ENCODE results near the gene SQOR. TPM values are rescaled to one million over a fixed set of nuclear protein-coding genes. Genes with fewer than 3 reads are reported as not detected.
A peak's percentile ranks its signal among the peaks of the same experiment; 100 is the strongest.

The SQOR gene
- polyA plus RNA-seq (2011; rRNA removed) (71.7 and 80.2 TPM in 2 replicates), polyA plus RNA-seq (2017; fragmentation: RNase III; extraction: RNeasy Plus Mini Kit Qiagen cat#74134 plus additional on column Dnase treatment) (33.8 to 38.8 TPM (median 36.0 TPM) in 3 replicates), polyA minus RNA-seq (2011; rRNA and poly(A)+ RNA removed) (62.9 and 67.3 TPM in 2 replicates)
- 34.7 and 35.8 TPM in 2 replicates for polyA plus RNA-seq (2012; cell fraction: cytosol; rRNA removed)
- polyA plus RNA-seq (2012; cell fraction: nucleus; rRNA removed), result 30.2 and 39.4 TPM in 2 replicates

GRCh38 chr15:45634432-45635190, at the start of gene SQOR:
Gene SQOR (plus strand): TSS chr15:45635029. CDS start chr15:45658924, 23,895 bp downstream.
- Histone ChIP-seq H3K4me2 (peak within 1 kb of the TSS; percentile 86), H3K9me3 (no peaks in the 10 kb centered on the region), H3K27ac (peak within 1 kb of the TSS; percentile 89 to 92), H3K4me1 (peaks cover 48% of the 10 kb centered on the region), H3K4me3 (peak within 1 kb of the TSS; percentile 73)
- DNase-seq (ENCODE audit: low read depth in 1 of 2, low spot score in 1 of 2) (peak; percentile 61 to 86), ATAC-seq (peak; percentile 88 to 90), FAIRE-seq (no peak)
- whole genome bisulfite sequencing (ENCODE audit: missing lambda C conversion rate), result 0% methylated on average over 14 of the region's 53 CpGs
- no peak for TF ChIP-seq TP53 (CRISPR knock-in tag; IDR thresholded peaks at IDR 0.05)
- no peak for TF ChIP-seq CBX2 (IDR thresholded peaks at IDR 0.05; ENCODE audit: borderline replicate concordance, low read depth)
- peak; percentile 19; the same call in 1 of the 2 replicates for TF ChIP-seq MYC (IDR thresholded peaks at IDR 0.05; ENCODE audit: borderline replicate concordance, low read length)
- TF ChIP-seq CTCF (IDR thresholded peaks at IDR 0.05), result no peak
- peak; percentile 31 for TF ChIP-seq PHF8 (IDR thresholded peaks at IDR 0.05; ENCODE audit: borderline replicate concordance, low read depth)
- no peak for TF ChIP-seq CHD4 (IDR thresholded peaks at IDR 0.05; ENCODE audit: borderline replicate concordance)
- peak; percentile 45; the same call in 1 of the 2 replicates for TF ChIP-seq MAX (IDR thresholded peaks at IDR 0.05)
- peak; percentile 49 for TF ChIP-seq POLR2A (IDR thresholded peaks at IDR 0.05; ENCODE audit: low read length)
- no peak for TF ChIP-seq REST (IDR thresholded peaks at IDR 0.05)
- TF ChIP-seq CHD2 (IDR thresholded peaks at IDR 0.05; ENCODE audit: low read length, partially characterized antibody), result no peak
- TF ChIP-seq ZC3H11A (IDR thresholded peaks at IDR 0.05), result no peak
- no peak for TF ChIP-seq HMGXB4 (CRISPR knock-in tag; IDR thresholded peaks at IDR 0.05; ENCODE audit: borderline replicate concordance)
- TF ChIP-seq MAZ (IDR thresholded peaks at IDR 0.05; ENCODE audit: borderline replicate concordance, low read depth, low read length), result no peak
- no peak for TF ChIP-seq HEYL (CRISPR knock-in tag; IDR thresholded peaks at IDR 0.05)
- peak; percentile 71; the same call in 1 of the 3 replicates for TF ChIP-seq BCL3 (IDR thresholded peaks at IDR 0.05)
- no peak for TF ChIP-seq FOSL2 (IDR thresholded peaks at IDR 0.05)
- 0 out of 2 replicates have a peak, but pooled peaks have one; percentile 5 for TF ChIP-seq FOSL2 (CRISPR knock-in tag; IDR thresholded peaks at IDR 0.05)
- TF ChIP-seq RCOR1 (IDR thresholded peaks at IDR 0.05; ENCODE audit: low read depth, low read length), result no peak
- peak; percentile 46 for TF ChIP-seq MAFK (IDR thresholded peaks at IDR 0.05; ENCODE audit: partially characterized antibody)
- TF ChIP-seq ZNF302 (CRISPR knock-in tag; IDR thresholded peaks at IDR 0.05), result no peak
- TF ChIP-seq USF2 (IDR thresholded peaks at IDR 0.05), result peak; percentile 52
- TF ChIP-seq PBX3 (IDR thresholded peaks at IDR 0.05), result no peak
- TF ChIP-seq CEBPB (IDR thresholded peaks at IDR 0.05), result peak in 1 of 2 experiments; percentile 60; a peak in 2 of 4 replicates
- no peak for TF ChIP-seq CBX8 (IDR thresholded peaks at IDR 0.05)
- no peak for TF ChIP-seq NR3C1 (IDR thresholded peaks at IDR 0.05)
- no peak for TF ChIP-seq NPAS2 (CRISPR knock-in tag; IDR thresholded peaks at IDR 0.05; ENCODE audit: borderline replicate concordance)
- peak; percentile 55 to 67; a peak in 2 of 5 replicates for TF ChIP-seq JUN (IDR thresholded peaks at IDR 0.05)
- no peak for TF ChIP-seq HOXB13 (CRISPR knock-in tag; IDR thresholded peaks at IDR 0.05; ENCODE audit: low read depth)
- CTCF ChIA-PET, result interaction anchor here (0.8 to 1.4 kb wide), 4 partner anchors 14 to 205 kb away, joined by 3 to 5 read pairs (median 3); no protein-coding TSS in a partner anchor
- POLR2A ChIA-PET, result interaction anchor here (0.8 to 1.3 kb wide), 3 partner anchors 11 to 48 kb away, joined by 3 to 4 read pairs (median 4); no protein-coding TSS in a partner anchor
